NCI-H524 treated with DMSO at 0.1 percent for 48 hours (cell line): ENCODE data around the gene MMUT.
A peak's percentile ranks its signal among the peaks of the same experiment; 100 is the strongest.
"Not testable (repeated sequence)": the region's sequence is repeated elsewhere in the genome, so short reads cannot be mapped to it uniquely, and the experiment has no call there.

Experiments used
- DNase-seq: peaks from one replicate; lab custom pipeline; 2025; lab: John Stamatoyannopoulos, UW

MMUT gene

GRCh38 chr6:49423817-49424216, 39.2 kb downstream of the MMUT start:
- no peak for DNase-seq

- DNase-seq, result no peak
Measured at GRCh38 chr6:49416195-49416594, 46.9 kb downstream of the MMUT start.

GRCh38 chr6:49415358-49415757, 47.7 kb downstream of the MMUT start:
- no peak for DNase-seq

- DNase-seq, result no peak
Measured at GRCh38 chr6:49410564-49410963, 52.5 kb downstream of the MMUT start.

GRCh38 chr6:49409951-49410542, 53.0 kb downstream of the MMUT start:
- peak; percentile 26 for DNase-seq

GRCh38 chr6:49406250-49406970, 56.6 kb downstream of the MMUT start:
- no peak for DNase-seq

GRCh38 chr6:49401063-49401462, 62.0 kb downstream of the MMUT start:
- DNase-seq, result no peak

- DNase-seq, result not testable (repeated sequence)
Measured at GRCh38 chr6:49386667-49387508, 76.2 kb downstream of the MMUT start.

GRCh38 chr6:49384904-49385303, 78.1 kb downstream of the MMUT start:
- DNase-seq, result no peak
